ES-I3 (cell line): ENCODE measurements around the gene MATK.
"Not testable (repeated sequence)": the region's sequence is repeated elsewhere in the genome, so short reads cannot be mapped to it uniquely, and the experiment has no call there.

Experiments
- H3K36me3 ChIP-seq: 2 replicates; pipeline ENCODE4 v1.6.1; 2013; ENCODE audit warnings: mild to moderate bottlenecking, low read length, control low read depth, moderate library complexity; ENCODE audit not compliant: insufficient read depth
- H3K4me1 ChIP-seq: 2 replicates; pipeline ENCODE4 v1.6.1; 2013; ENCODE audit warnings: mild to moderate bottlenecking, control low read depth, low read length; ENCODE audit not compliant: insufficient read depth
- H3K9ac ChIP-seq: 2 replicates; pipeline ENCODE4 v1.6.1; 2013; ENCODE audit warnings: low read depth, mild to moderate bottlenecking, low read length, moderate library complexity
- H3K9me3 ChIP-seq: 2 replicates; pipeline ENCODE4 v1.6.1; 2013; ENCODE audit warnings: mild to moderate bottlenecking, low read length, moderate library complexity; ENCODE audit not compliant: control insufficient read depth, insufficient read depth

MATK gene

DNA sequence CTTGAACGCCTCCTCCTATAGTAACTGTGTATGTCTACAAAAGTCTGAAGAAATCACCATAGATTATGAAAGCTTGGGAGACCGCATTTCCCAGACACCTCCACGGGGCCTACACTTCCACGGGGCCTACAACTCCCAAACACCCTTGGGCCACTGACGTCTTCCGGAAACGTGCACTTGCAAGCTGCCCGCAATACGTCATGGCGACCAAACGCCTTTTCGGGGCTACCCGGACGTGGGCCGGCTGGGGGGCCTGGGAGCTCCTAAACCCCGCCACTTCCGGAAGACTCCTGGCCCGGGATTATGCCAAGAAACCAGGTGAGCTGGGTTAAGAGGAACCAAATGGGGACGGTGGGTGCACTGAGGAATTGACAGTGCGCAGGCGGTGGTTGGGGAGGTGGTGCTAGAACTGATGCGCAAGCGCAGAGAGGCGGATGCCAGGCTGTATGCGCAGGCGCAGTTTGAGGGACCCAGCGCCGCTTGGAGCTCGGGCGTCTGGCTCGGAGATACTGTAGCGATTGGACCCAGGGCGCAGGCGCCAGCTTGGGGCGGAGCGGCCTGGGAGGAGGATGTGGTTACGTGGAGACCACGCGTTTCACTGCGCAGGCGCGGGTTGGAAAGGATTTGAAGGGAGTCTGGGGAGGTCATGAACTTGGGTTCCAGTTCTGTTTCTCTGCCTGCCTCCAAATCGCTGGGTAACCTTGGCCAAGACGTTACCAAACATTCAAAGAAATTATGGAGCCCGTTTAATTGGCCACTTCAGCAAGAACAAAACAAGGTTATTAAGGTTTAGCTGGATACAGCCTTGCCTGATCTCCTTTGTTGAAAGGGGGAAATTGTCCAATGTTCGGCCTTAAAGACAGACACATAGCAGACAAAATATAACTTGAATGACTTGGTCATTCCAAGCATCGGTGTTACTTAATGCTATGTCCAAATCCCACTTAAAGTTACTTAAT is 23.4 kb downstream of the MATK start, which contains the start of gene MRPL54:
MRPL54 (plus strand) TSS at position 182 of the 959 bp plus-strand sequence; CDS start at position 201, 19 bp downstream.
- Histone ChIP-seq H3K9ac (peak within 1 kb of the TSS; percentile 99), H3K36me3 (no peaks in the 10 kb centered on the region), H3K4me1 (no peaks in the 10 kb centered on the region)

DNA sequence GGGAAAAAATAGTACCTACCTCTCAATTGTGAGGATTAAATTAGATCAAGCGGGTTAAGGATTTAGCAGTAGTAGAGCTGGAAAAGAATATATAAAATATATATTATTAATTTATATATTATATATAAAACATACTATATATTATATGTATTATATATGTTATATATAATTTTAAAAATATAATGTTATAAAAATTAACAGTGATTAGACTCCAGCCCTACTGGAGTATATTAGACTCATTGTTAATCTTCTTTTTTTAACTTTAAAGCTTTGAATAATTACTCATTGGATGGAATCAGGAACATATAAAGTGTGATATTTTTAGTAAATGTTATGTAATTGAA is 24.1 kb downstream of the MATK start:
- Histone ChIP-seq H3K9ac (peak overlapping the region; percentile 79; the same call in 1 of the 2 replicates), H3K36me3 (no peaks in the 10 kb centered on the region), H3K4me1 (no peaks in the 10 kb centered on the region), H3K9me3 (no peaks in the 10 kb centered on the region)

More for the DNA sequence above, 23.4 kb downstream of the MATK start, which contains the start of gene MRPL54:
- no peaks in the 10 kb centered on the region for H3K9me3 ChIP-seq

- no peaks in the 10 kb centered on the region for H3K36me3 ChIP-seq
- H3K9me3 ChIP-seq: no peaks in the 10 kb centered on the region
- no peaks in the 10 kb centered on the region for H3K4me1 ChIP-seq
- H3K9ac ChIP-seq: peak within 1 kb of the TSS; percentile 99
Measured at GRCh38 chr19:3761382-3762129, 24.6 kb downstream of the MATK start, which contains the start of gene APBA3. TSS of gene APBA3 (minus strand) at chr19:3761692. CDS start at chr19:3760264, 1,428 bp downstream.

DNA sequence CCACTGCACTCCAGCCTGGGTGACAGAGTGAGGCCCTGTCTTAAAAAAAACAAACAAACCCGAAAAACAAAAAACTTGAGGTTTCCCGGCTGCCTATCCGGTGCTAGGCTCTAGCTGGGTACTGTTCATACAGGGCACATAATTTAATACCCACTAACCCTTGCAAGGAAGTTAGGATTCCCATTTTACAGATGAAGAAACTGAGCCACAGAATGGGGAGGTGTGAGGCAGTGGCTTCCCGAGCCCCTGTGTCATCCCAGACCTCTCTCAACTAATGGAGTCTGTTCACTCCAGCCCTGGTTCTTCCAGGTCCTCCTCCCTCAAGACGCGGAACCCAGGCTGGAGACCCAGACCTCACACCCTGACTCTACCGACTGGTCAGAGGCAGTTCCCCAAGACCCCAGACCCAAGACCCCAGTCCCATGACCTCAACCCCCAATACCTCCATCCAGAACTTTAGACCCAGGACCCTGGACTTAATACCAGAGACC is 25.3 kb downstream of the MATK start:
- no peaks in the 10 kb centered on the region for H3K9me3 ChIP-seq
- no peaks in the 10 kb centered on the region for H3K4me1 ChIP-seq
- H3K36me3 ChIP-seq: no peaks in the 10 kb centered on the region
- peak overlapping the region; percentile 99 for H3K9ac ChIP-seq

DNA sequence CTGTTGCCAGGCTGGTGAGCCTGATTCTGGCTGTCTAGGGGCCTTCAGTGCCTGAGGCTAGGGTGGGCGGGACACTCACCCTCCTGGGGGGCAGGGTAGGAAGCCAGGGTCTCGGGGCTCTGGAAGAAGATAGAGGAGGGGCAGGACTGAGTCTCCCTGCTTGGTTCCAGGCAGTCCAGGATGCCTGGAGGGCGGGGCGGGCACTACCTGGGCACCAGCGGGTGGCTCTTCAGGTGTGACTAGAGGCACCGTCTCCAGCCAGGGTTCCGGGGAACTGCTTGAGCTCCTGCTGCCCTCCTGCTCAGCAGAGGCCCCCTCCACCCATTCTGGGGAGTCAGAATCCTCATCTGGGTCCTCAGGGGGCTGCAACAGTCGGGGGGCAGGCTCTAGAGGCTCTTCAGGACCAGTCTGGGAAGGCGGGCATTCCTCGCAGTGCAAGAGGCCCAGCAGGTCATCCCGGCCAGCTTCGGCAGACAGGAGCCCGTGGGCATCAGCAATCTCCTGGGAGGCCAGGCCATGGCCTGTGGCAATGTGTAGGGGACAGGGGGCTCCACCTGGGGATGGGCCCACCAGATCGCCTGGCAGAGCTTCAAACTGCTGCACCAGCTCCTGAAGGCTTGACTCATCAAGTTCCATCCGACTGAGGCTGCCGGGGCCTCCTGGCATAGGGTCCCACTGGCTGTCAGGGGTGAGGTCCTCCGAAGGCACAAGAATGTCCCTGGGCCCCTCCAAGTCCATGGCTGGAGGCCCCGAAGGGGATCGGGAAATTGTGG is 26.5 kb downstream of the MATK start:
- no peaks in the 10 kb centered on the region for H3K36me3 ChIP-seq
- H3K9ac ChIP-seq: no peak overlapping the region
- no peaks in the 10 kb centered on the region for H3K4me1 ChIP-seq
- no peaks in the 10 kb centered on the region for H3K9me3 ChIP-seq

- H3K9ac ChIP-seq, H3K9me3 ChIP-seq, H3K4me1 ChIP-seq, H3K36me3 ChIP-seq: not testable (repeated sequence)
Measured at GRCh38 chr19:3758297-3758696, 27.9 kb downstream of the MATK start.

DNA sequence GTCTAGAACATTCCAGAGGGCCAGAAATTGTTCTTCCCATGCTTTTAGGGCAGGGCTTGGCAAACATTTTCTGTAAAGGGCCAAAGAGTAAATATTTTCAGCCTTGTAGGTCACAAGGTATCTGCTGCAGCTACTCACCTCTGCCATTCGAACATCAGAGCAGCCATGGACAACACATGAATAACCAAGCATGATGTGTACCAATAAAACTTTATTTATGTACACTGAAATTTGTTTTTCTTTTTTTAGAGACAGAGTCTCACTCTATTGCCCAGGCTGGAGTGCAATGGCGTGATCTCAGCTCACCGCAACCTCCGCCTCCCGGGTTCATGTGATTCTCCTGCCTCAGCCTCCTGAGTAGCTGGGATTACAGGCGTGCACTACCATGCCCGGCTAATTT is 28.5 kb downstream of the MATK start:
- H3K4me1 ChIP-seq, H3K9ac ChIP-seq, H3K9me3 ChIP-seq, H3K36me3 ChIP-seq: not testable (repeated sequence)

GRCh38 chr19:3753631-3754410 is 32.4 kb downstream of the MATK start:
- H3K36me3 ChIP-seq: peaks cover 3% of the 10 kb centered on the region; the same call in 1 of the 2 replicates
- H3K9me3 ChIP-seq: no peaks in the 10 kb centered on the region
- no peak overlapping the region for H3K9ac ChIP-seq
- H3K4me1 ChIP-seq: no peaks in the 10 kb centered on the region

DNA sequence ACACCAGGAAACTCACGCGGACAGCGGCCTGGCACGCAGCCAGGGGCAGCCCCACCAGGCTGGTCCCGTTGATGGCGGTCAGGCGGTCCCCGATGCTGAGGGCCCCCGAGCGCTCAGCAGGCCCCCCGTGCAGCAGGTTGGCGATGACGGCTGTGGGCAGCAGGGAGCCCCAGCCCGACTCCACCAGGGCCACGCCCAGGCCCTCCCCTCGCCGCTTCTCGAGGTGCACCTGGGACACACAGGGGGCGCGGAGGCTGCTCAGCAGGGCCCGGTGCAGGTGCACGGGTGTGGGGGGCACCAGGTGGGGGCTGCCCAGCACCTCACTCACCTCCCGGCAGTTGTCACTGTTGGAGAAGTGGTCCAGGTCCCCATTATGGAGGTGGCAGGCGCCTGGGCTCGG is 33.7 kb downstream of the MATK start:
- no peaks in the 10 kb centered on the region for H3K4me1 ChIP-seq
- H3K36me3 ChIP-seq: peaks cover 3% of the 10 kb centered on the region; the same call in 1 of the 2 replicates

GRCh38 chr19:3751236-3751635 is 34.9 kb downstream of the MATK start:
- no peaks in the 10 kb centered on the region for H3K4me1 ChIP-seq
- H3K9me3 ChIP-seq: no peaks in the 10 kb centered on the region
- H3K36me3 ChIP-seq: peaks cover 3% of the 10 kb centered on the region; the same call in 1 of the 2 replicates
- no peak overlapping the region for H3K9ac ChIP-seq

More for the DNA sequence above, 33.7 kb downstream of the MATK start:
- Histone ChIP-seq H3K9me3 (no peaks in the 10 kb centered on the region), H3K9ac (no peak overlapping the region)

DNA sequence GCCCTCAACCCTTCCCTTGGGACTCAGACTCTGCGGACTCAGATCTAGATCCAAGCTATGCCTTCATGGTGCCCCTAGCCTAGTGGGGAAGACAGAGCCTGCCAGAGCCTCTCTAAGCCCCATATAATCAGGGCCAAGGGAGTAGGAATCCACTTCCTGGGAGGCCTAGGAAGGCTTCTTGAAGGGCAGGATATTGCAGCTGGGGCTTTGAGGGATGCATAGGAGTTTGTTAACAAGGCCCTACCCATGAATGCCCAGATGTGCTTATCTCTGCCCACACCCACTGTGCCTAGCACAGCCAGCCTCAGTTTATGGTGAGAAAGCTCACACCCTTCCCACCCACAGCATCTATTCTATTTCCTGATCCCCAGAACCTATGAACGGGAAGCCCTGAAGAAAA is 36.0 kb downstream of the MATK start:
- Histone ChIP-seq H3K9me3 (no peaks in the 10 kb centered on the region), H3K9ac (no peak overlapping the region), H3K4me1 (no peaks in the 10 kb centered on the region), H3K36me3 (peaks cover 3% of the 10 kb centered on the region; the same call in 1 of the 2 replicates)

DNA sequence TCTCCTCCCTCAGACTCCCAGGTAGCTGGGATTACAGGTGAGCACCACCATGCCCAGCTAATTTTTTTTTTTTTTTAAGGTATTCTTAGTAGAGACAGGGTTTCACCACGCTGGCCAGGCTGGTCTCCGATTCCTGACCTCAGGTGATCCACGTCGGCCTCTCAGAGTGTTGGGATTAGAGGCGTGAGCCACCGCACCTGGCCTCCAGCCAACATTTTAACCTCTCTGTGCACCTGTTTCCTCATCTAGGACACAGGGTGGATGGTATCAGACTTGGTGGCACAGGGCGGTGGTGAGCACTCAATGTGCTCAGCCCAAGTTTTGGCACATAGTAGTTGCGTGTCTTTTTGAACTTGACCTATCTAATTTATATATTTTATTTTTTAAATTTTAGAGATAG is 37.2 kb downstream of the MATK start:
- no peaks in the 10 kb centered on the region for H3K4me1 ChIP-seq
- H3K9ac ChIP-seq: no peak overlapping the region
- peaks cover 3% of the 10 kb centered on the region; the same call in 1 of the 2 replicates for H3K36me3 ChIP-seq
- H3K9me3 ChIP-seq: no peaks in the 10 kb centered on the region

- H3K9me3 ChIP-seq: no peaks in the 10 kb centered on the region
- no peaks in the 10 kb centered on the region for H3K4me1 ChIP-seq
- H3K9ac ChIP-seq: no peak overlapping the region
- H3K36me3 ChIP-seq: peaks cover 2% of the 10 kb centered on the region; the same call in 1 of the 2 replicates
Measured at GRCh38 chr19:3746371-3747056, 39.7 kb downstream of the MATK start.
